NCI-H1930 (cell line): ENCODE data around the gene COMMD7.
"Not testable (repeated sequence)": the region's sequence is repeated elsewhere in the genome, so short reads cannot be mapped to it uniquely, and the experiment has no call there.

Source experiments
- DNase-seq, 2 experiments: peaks; one replicate each; lab custom pipeline; 2025; lab: John Stamatoyannopoulos, UW

The COMMD7 gene

DNA sequence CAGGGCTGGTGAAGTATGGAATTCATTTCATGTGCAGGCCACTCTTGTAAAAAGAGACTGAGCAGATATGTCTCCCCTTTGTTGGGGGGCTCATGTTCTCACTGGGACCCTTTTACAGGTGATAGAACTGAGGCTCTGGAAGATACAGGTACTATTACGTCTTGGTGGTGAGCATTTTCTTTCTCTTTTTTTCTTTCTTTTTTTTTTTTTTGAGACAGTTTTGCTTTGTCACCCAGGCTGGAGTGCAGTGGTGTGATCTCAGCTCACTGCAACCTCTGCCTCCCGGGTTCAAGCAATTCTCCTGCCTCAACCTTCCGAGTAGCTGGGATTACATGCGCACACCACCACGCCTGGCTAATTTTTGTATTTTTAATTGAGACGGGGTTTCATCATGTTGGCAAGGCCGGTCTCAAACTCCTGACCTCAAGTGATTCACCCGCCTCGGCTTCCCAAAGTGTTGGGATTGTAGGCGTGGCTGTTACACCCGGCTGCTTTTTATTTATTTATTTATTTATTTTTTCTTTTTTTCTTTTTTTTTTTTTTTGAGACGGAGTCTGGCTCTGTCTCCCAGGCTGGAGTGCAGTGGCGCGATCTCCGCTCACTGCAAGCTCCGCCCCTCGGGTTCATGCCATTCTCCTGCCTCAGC lies 22.1 kb upstream of the COMMD7 start:
- DNase-seq, result not testable (repeated sequence)

- DNase-seq, result no peak
Observed at GRCh38 chr20:32764005-32764960, 21.0 kb upstream of the COMMD7 start.

- DNase-seq, result no peak
Observed at GRCh38 chr20:32763202-32764004, 20.1 kb upstream of the COMMD7 start.

DNA sequence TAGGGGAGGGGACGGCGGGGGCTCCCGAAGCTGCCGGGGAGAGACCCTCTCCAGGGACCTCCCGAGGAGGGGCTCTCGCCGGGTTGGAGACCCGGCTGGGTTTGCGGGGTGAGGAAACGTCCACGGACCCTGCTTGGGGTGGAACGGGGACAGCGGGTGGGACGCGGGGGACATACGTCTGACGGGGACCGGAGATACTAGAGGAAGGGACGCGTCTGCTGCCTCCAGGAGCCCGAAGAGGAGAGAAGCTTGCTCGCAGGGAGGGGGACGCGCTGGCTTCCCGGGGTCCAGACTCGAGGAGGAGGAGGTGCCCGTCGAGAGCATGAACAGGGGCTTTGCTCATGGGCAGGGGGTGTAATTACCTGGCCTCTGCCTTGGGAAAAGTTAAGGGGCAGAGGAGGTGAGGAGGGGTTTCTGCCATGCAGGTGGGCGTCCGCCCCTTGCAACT lies 19.5 kb upstream of the COMMD7 start:
- DNase-seq, result no peak

- DNase-seq, result peak; percentile 67 to 85
Observed at GRCh38 chr20:32761831-32762753, 18.8 kb upstream of the COMMD7 start, which contains the start of gene DNMT3B. TSS of gene DNMT3B (plus strand) at chr20:32762385. CDS start at chr20:32780324, 17,939 bp downstream.

GRCh38 chr20:32761417-32761830 lies 18.2 kb upstream of the COMMD7 start:
- DNase-seq, result no peak

GRCh38 chr20:32756156-32756555 lies 12.9 kb upstream of the COMMD7 start:
- DNase-seq, result no peak

DNA sequence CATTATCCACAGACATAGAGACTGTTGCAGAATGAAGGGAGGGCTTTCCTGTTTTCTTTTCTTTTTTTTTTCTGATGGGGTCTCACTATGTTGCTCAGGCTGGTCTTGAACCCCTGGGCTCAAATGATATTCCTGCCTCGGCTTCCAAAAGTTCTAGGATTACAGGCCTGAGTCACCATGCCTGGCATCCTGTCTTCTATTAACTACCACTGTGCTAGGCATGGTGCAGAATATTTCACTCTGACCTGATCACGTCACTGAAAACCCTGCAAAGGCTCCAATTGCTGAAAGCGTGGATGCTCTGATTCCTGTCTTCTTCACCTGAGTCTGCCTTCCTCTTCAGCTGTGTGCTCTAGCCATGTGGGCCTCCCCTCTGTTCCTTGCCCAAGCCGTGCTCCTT lies 10.5 kb upstream of the COMMD7 start:
- no peak for DNase-seq

DNA sequence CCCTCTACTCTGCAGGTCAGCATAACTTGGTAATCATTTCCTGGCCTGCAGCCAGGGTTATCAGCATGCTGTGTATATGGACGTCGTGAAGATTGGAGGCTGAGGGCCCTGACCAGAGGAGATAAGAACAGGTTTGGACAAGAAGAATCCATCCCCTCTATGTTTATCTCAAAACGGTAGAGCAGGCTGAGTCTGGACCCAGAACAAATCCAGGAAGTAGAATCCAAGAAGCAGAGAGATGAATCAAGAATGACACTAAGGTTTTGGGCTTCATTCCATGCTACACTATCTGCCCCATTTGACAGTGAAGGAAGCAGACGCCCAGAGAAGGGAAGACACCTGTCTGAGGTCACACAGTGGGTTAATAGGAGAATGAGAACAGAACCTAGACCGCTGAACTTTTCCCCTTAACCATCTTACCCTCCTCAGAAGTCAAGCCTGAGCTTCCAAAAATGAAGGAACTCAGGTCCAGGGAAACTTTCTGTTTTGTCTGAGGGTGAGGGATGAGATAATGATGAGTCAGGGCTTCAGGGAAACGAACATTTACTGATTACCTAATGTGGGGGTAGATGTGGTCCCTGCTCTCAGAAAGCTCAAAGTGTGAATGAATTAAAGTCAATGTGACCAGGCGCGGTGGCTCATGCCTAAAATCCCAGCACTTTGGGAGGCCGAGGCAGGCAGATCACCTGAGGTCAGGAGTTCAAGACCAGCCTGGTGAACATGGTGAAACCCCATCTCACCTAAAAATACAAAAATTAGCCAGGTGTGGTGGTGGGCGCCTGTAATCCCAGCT lies 9.4 kb upstream of the COMMD7 start:
- no peak for DNase-seq

GRCh38 chr20:32751702-32752457 lies 8.6 kb upstream of the COMMD7 start:
- no peak for DNase-seq

DNA sequence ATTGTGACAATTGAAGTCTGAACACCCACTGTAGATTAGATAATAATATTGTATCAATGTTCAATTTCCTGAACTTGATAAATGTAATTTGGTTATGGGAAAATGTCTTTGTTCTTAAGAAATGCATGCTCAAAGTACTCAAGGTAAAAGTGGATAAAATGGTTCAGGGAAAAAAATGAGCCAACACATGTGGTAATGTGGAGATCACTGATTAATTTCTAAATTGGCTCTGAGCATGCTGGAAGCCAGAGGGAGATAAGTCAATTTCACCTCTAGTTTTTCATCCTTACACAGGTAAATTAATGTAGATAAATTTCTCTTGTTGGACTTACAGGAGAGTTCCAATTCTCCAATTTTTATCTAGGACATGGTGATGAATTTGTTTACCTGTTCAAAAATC lies 8.0 kb upstream of the COMMD7 start:
- DNase-seq, result no peak

DNA sequence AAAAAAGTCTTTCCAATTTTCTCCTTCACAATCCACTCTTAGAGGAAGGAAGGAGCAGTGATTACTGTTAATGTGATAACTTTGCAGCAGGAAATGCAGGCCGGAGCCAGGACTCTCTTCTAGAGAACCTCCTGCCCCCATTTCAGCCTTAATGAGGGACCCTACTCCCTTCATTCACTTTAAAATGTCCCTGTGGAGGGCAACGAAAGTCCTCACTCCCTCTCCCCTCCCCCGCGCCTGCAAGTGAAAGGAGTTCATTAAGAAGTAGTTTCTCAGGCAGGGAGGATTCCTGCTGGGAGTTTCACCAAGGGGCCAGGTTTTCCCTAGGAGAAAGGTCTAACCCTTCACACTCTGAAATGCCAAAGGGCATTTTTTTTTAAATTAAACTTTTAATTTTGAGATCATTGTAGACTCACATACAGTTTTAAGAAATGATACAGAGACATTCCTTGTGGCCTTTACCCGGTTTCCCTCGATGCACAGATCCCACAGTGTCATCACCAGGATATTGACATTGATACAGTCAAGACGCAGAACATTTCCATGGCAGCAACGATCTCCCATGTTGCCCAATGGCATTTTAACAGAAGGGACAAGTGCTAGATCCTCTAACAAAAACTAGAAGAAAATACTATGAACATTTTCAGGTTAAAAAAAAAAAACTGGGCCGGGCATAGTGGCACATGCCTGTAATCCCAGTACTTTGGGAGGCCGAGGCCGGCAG lies 6.8 kb upstream of the COMMD7 start:
- no peak for DNase-seq

DNA sequence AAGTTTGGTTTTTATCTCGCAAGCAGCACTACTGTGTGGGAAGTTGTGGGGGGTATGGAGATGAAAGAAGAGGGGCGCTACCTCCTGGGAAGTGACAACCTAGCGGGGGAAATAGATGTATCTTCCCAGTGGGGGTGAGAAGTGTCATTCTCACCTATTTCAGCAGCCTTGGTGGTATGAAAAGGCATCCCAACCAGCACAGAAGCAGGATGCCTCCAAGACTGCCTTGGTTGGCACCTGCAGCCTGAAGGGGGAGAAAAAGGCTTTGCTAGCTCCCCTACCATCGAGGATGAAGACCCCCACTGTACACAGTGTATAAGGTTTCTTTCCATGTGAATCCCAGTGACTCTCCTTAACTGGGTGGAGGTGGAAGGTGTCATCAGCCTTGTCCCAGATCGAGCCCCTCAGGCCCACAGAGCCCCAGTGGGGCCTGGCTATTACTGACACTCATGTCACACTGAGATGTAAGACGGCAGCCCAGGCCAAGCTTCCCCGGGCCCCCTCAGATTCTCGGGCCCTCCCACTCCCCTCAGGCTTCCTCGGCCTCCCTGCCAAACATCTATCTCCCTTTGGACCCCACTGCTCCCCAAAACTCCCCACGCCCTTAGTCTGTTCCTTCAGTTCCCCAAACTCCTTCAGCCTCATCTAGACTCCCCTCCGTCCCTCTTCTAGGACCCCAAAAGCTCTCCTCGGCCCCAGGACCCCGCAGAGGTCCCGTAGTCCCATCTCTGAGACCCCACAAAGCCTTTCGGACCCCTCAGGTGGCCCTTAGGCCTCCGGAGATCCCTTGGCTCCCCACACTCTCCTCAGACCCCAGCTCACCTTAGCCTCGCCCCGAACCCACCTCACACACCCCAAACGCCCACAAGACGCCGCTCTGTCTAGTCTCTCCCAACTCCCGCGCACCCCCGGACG lies 688 bp downstream of the COMMD7 start:
- DNase-seq, result no peak

DNA sequence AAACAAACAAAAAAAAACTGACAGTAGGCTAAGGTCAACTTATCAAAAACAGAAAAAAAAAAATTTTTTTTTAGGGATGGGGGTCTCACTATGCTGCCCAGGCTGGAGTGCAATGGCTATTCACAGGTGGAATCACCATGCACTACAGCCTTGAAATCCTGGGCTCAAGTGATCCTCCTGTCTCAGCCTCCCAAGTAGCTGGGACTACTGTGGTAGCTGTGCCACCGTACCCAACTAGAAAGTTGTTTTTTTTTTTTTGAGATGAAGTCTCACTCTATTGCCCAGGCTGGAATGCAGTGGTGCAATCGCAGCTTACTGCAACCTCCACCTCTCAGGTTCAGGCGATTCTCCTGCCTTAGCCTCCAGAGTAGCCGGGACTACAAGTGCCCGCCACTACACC lies 2.1 kb downstream of the COMMD7 start:
- DNase-seq, result no peak

- no peak for DNase-seq
Observed at GRCh38 chr20:32737371-32738223, 5.7 kb downstream of the COMMD7 start.

DNA sequence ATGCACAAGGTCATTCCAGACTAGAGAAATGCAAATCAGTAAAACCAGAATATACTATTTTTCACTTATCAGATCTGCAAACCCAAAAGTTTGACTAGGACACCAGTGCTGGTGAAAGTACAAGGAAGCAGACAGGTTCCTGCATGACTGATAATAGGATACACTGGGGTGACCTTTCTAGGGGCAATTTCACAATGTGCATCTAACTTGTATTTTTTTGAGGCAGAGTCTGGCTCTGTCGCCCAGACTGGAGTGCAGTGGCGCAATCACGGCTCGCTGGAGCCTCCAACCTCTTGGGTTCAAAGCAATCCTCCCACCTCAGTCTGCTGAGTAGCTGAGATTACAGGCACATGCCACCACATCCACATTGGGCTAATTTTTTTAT lies 11.4 kb downstream of the COMMD7 start:
- DNase-seq, result no peak

DNA sequence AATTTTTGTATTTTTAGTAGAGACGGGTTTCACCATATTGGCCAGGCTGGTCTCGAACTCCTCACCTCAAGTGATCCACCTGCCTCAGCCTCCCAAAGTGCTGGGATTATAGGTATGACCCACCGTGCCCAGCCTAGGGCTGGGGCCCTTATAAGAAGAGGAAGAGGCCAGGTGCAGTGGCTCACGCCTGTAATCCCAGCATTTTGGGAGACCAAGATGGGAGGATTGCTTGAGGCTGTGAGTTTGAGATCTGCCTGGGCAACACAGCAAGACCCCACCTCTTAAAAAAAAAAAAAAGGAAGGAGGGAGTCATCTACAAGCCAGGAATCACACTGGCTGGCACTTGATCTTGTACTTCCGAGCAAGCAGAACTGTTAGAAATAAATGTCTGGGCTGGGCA lies 13.9 kb downstream of the COMMD7 start:
- not testable (repeated sequence) for DNase-seq
